ENCODE data around the gene RFX8.

Gene RFX8

DNA sequence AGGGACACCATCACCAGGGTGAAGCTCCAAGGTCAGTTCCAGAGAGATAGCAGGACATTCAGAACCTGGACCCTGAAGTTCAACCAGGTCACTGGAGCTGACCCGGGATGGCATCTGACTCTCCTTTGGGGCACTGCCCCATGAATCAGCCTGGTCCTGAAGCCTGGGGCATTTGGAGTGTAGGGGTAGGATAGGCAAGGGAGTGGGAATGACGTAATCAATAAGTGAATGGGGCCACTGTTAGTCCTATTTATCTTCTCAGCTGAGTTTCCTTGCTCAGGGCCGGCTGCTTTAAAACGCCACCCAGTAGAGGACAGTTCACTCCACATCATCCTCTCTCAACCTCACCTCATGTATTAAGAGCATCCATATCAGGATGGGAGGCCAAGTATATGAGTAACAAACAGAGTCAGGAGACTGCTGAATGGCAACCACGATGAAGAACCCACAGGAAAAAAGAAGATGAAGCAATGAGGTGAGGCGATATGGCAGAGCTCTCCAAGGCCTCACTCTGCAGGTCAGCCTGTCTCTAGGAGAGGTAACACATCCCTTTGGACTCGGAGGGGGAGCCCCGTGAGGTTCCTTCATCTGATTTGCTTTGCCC, 1.8 kb upstream of the RFX8 start:
- CTCF ChIA-PET, result no interaction called here
- POLR2A ChIA-PET, result no interaction called here
- TF ChIP-seq HDGF (IDR thresholded peaks at IDR 0.05; ENCODE audit: borderline replicate concordance), result no peak
- TF ChIP-seq, protein P1, sequence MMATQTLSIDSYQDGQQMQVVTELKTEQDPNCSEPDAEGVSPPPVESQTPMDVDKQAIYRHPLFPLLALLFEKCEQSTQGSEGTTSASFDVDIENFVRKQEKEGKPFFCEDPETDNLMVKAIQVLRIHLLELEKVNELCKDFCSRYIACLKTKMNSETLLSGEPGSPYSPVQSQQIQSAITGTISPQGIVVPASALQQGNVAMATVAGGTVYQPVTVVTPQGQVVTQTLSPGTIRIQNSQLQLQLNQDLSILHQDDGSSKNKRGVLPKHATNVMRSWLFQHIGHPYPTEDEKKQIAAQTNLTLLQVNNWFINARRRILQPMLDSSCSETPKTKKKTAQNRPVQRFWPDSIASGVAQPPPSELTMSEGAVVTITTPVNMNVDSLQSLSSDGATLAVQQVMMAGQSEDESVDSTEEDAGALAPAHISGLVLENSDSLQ (IDR thresholded peaks at IDR 0.05), result no peak
- no peak for TF ChIP-seq CTBP1 (IDR thresholded peaks at IDR 0.05; ENCODE audit: borderline replicate concordance)
- TF ChIP-seq L3MBTL2 (conservative IDR thresholded peaks at IDR 0.05), result no peak
- TF ChIP-seq ELF4 (IDR thresholded peaks at IDR 0.05), result no peak
- TF ChIP-seq FOXA1 (IDR thresholded peaks at IDR 0.05), result no peak
- TF ChIP-seq FOXM1 (IDR thresholded peaks at IDR 0.05; ENCODE audit: borderline replicate concordance), result no peak
- no peak for TF ChIP-seq SUZ12 (IDR thresholded peaks at IDR 0.05)
- no peak for TF ChIP-seq LEF1 (IDR thresholded peaks at IDR 0.05; ENCODE audit: borderline replicate concordance)
- no peak for TF ChIP-seq NFRKB (IDR thresholded peaks at IDR 0.05)
- TF ChIP-seq ARNT (IDR thresholded peaks at IDR 0.05), result no peak
- TF ChIP-seq TARDBP (IDR thresholded peaks at IDR 0.05), result no peak
- DNase-seq (ENCODE audit: extremely low spot score), result no peak

DNA sequence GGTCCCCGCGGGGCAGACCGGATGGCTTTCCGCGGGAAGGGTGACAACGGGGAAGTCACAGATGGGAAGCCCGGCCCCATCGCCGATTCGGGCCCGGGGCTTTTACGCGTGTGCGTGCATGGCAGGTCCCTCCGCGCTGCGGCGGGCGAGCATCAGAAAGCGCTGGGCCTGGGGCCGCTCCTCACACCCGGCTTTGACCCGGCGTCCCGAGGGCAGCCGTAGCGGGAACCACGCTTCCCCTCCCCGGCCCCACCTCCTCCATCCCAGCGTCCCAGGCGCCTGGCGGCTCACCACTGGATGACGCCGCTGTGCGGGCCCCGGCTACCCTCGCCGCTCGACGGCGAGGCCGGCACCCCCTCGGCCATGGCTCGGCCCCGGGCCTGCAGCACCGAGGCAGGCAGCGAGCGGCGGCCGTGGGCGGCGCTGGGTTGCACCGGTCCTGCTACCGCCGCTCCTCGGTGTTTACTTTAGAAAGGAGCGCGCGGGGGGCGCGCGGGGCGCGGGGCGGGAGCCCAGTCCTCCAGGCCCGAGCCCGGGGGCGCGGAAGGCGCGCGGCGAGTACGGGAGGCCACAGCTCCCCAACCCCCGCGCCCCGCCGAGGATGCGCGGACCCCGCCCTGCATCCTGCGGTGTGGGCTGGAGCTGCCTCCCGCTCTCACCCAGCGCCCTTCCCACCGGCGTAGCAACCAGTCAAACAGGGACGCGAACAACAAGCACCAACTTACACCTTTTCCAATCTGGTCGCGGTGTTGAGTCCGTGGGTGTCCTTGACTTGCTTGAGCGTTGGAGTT, 806 bp downstream of the RFX8 start:
- no peak for TF ChIP-seq SP1 (IDR thresholded peaks at IDR 0.05)
- TF ChIP-seq ELF4 (IDR thresholded peaks at IDR 0.05), result no peak
- no peak for TF ChIP-seq CTBP1 (IDR thresholded peaks at IDR 0.05; ENCODE audit: borderline replicate concordance)
- TF ChIP-seq ZNF384 (IDR thresholded peaks at IDR 0.05), result no peak
- TF ChIP-seq NFRKB (IDR thresholded peaks at IDR 0.05), result no peak
- TF ChIP-seq ARNT (IDR thresholded peaks at IDR 0.05), result no peak
- no peak for TF ChIP-seq BHLHE40 (IDR thresholded peaks at IDR 0.05; ENCODE audit: borderline replicate concordance)
- TF ChIP-seq SUZ12 (IDR thresholded peaks at IDR 0.05), result no peak
- TF ChIP-seq L3MBTL2 (conservative IDR thresholded peaks at IDR 0.05), result no peak
- TF ChIP-seq FOXM1 (IDR thresholded peaks at IDR 0.05; ENCODE audit: borderline replicate concordance), result no peak
- no peak for TF ChIP-seq TARDBP (IDR thresholded peaks at IDR 0.05)
- no peak for TF ChIP-seq HDGF (IDR thresholded peaks at IDR 0.05; ENCODE audit: borderline replicate concordance)
- TF ChIP-seq LEF1 (IDR thresholded peaks at IDR 0.05; ENCODE audit: borderline replicate concordance), result no peak
- no peak for TF ChIP-seq FOXA1 (IDR thresholded peaks at IDR 0.05)
- TF ChIP-seq FOXK2 (IDR thresholded peaks at IDR 0.05), result no peak
- TF ChIP-seq, protein P1 (IDR thresholded peaks at IDR 0.05), result no peak
- DNase-seq (ENCODE audit: extremely low spot score), result no peak
- ChIA-PET CTCF (no interaction called here), POLR2A (no interaction called here)

DNA sequence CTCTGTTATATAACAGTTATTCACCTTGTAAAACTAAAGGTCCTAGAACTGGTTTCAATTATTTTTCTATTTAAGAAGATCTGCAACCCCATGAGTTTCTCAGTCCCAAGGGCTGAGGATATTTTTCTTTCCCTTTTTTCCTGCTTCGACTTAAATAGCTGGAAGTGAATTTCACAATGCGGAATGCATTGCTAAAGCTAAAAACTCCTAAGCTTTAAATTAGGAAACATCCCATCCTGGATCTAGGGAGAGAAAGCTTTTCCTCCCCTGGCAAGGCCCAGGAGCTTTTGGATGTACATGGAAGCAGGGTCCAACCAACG, 1.4 kb downstream of the RFX8 start:
- TF ChIP-seq SP1 (IDR thresholded peaks at IDR 0.05) (no peak), NFRKB (IDR thresholded peaks at IDR 0.05) (no peak), ZNF384 (IDR thresholded peaks at IDR 0.05) (no peak), FOXK2 (IDR thresholded peaks at IDR 0.05) (no peak), FOXM1 (IDR thresholded peaks at IDR 0.05; ENCODE audit: borderline replicate concordance) (no peak), FOXA1 (IDR thresholded peaks at IDR 0.05) (no peak), LEF1 (IDR thresholded peaks at IDR 0.05; ENCODE audit: borderline replicate concordance) (no peak), ARNT (IDR thresholded peaks at IDR 0.05) (no peak), BHLHE40 (IDR thresholded peaks at IDR 0.05; ENCODE audit: borderline replicate concordance) (no peak), CTBP1 (IDR thresholded peaks at IDR 0.05; ENCODE audit: borderline replicate concordance) (no peak)
- TF ChIP-seq, protein P1 (IDR thresholded peaks at IDR 0.05), result no peak
- CTCF ChIA-PET, result no interaction called here
- POLR2A ChIA-PET, result no interaction called here
- no peak for DNase-seq (ENCODE audit: extremely low spot score)

DNA sequence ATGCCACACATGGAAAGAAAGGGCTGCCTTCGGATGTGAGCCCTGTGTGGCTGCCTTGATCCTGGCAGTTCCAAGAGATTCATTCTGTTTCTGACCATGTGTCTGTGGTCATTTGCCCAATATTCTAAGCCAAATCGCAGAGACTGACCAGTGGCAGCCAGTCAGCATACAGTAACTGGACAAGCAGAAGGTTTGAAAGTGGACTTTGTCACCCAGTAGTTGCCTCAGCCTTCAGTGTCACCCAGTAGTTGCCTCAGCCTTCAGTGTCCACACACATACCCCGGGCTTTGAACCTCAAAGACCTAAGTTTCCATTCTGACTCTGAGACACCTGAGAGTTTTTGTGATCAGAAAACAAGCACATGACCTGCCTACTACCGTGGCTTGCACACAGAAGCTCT, 5.0 kb downstream of the RFX8 start:
- ChIA-PET CTCF (no interaction called here), POLR2A (no interaction called here)
- TF ChIP-seq LEF1 (IDR thresholded peaks at IDR 0.05; ENCODE audit: borderline replicate concordance), result no peak
- no peak for TF ChIP-seq ELF4 (IDR thresholded peaks at IDR 0.05)
- no peak for TF ChIP-seq CTBP1 (IDR thresholded peaks at IDR 0.05; ENCODE audit: borderline replicate concordance)
- TF ChIP-seq NFRKB (IDR thresholded peaks at IDR 0.05), result no peak
- no peak for TF ChIP-seq FOXK2 (IDR thresholded peaks at IDR 0.05)
- no peak for TF ChIP-seq ZNF384 (IDR thresholded peaks at IDR 0.05)
- no peak for TF ChIP-seq SUZ12 (IDR thresholded peaks at IDR 0.05)
- DNase-seq (ENCODE audit: extremely low spot score), result no peak

DNA sequence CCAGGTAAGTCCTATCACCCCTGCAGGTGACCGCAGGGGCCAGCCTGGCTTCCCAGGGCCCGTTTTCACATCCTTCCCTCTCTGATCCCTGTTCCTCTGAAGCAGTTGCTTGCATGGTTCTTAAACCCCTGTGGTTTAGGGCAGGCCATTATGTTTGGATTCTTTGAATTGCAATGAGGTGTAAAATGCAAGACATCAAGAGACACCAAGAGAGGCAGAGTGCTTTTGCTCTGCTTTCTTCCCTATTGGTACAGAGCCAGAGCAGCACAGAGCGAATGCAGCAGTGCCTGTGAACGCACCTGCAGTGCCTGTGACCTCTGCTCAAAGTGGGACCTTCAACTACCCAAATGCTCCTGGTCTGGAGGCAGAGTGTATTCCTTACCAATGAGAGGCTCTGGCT, 7.6 kb downstream of the RFX8 start:
- TF ChIP-seq SUZ12 (IDR thresholded peaks at IDR 0.05) (no peak), ELF4 (IDR thresholded peaks at IDR 0.05) (no peak)
- CTCF ChIA-PET, result no interaction called here
- POLR2A ChIA-PET, result no interaction called here
- DNase-seq (ENCODE audit: extremely low spot score), result no peak

DNA sequence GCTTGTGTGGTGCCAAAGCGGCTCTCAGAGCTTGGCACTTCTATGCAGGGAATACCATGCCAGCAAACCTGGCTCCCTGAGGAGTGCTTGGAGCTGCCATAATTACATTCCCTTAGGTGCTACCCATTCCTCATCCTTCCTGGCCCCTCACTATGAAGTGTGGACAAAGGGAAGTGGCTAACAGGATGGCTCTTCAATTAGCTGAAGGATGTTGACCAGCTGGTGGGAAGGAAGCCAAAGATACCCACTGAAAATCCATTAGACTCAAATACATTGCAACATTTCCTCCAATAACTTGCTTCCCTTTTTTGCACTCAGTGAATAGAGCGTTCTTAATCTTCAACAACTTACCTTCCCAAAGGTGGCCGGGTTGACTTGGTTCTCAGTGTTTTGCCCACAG, 8.5 kb downstream of the RFX8 start:
- TF ChIP-seq L3MBTL2 (conservative IDR thresholded peaks at IDR 0.05) (no peak), CTBP1 (IDR thresholded peaks at IDR 0.05; ENCODE audit: borderline replicate concordance) (no peak), BHLHE40 (IDR thresholded peaks at IDR 0.05; ENCODE audit: borderline replicate concordance) (no peak), FOXA1 (IDR thresholded peaks at IDR 0.05) (no peak), NFRKB (IDR thresholded peaks at IDR 0.05) (no peak), SP1 (IDR thresholded peaks at IDR 0.05) (no peak), HDGF (IDR thresholded peaks at IDR 0.05; ENCODE audit: borderline replicate concordance) (no peak), ELF4 (IDR thresholded peaks at IDR 0.05) (no peak), SUZ12 (IDR thresholded peaks at IDR 0.05) (no peak), FOXK2 (IDR thresholded peaks at IDR 0.05) (no peak), TARDBP (IDR thresholded peaks at IDR 0.05) (no peak), FOXM1 (IDR thresholded peaks at IDR 0.05; ENCODE audit: borderline replicate concordance) (no peak), ARNT (IDR thresholded peaks at IDR 0.05) (no peak), ZNF384 (IDR thresholded peaks at IDR 0.05) (no peak), LEF1 (IDR thresholded peaks at IDR 0.05; ENCODE audit: borderline replicate concordance) (no peak)
- TF ChIP-seq, protein P1 (IDR thresholded peaks at IDR 0.05), result no peak
- POLR2A ChIA-PET, result no interaction called here
- CTCF ChIA-PET, result no interaction called here
- no peak for DNase-seq (ENCODE audit: extremely low spot score)
